VCaP (cell line): ENCODE measurements around the gene GMDS.

Experiments used
- H3K27ac ChIP-seq: fragments of 450-650 bp; 2 replicates; pipeline ENCODE4 v1.5.1; 2017
- CTCF ChIP-seq: fragments of 450-650 bp; conservative IDR thresholded peaks from 2 replicates; pipeline ENCODE4 v1.5.1; 2017; ENCODE audit warnings: mild to moderate bottlenecking, moderate library complexity

Gene GMDS

GRCh38 chr6:1904898-1905297 lies 340.5 kb downstream of the GMDS start:
- no peak overlapping the region for H3K27ac ChIP-seq
- no peak for TF ChIP-seq CTCF

GRCh38 chr6:1904466-1904799 lies 341.0 kb downstream of the GMDS start:
- TF ChIP-seq CTCF = no peak
- no peak overlapping the region for H3K27ac ChIP-seq

GRCh38 chr6:1903780-1904465 lies 341.5 kb downstream of the GMDS start:
- TF ChIP-seq CTCF = no peak
- H3K27ac ChIP-seq = no peak overlapping the region

GRCh38 chr6:1901556-1901955 lies 343.8 kb downstream of the GMDS start:
- no peak for TF ChIP-seq CTCF
- H3K27ac ChIP-seq = no peak overlapping the region

GRCh38 chr6:1896897-1897296 lies 348.5 kb downstream of the GMDS start:
- H3K27ac ChIP-seq = no peak overlapping the region
- TF ChIP-seq CTCF = no peak

- no peak overlapping the region for H3K27ac ChIP-seq
- TF ChIP-seq CTCF = no peak
Observed at GRCh38 chr6:1895721-1896120, 349.7 kb downstream of the GMDS start.

- no peak overlapping the region for H3K27ac ChIP-seq
- TF ChIP-seq CTCF = no peak
Observed at GRCh38 chr6:1894954-1895353, 350.5 kb downstream of the GMDS start.
